SK-N-SH treated with all-trans-retinoic acid at 6 μM for 48 hours (cell line): ENCODE measurements around the gene SHROOM4.

Experiments used
- ARNTL ChIP-seq: fragments of 450-650 bp; formaldehyde crosslinking; IDR thresholded peaks from 2 replicates; pipeline ENCODE4 v1.5.0; 2020; ENCODE audit warnings: low read depth, mild to moderate bottlenecking, moderate library complexity, borderline replicate concordance
- BACH2 ChIP-seq: fragments of 250-450 bp; sonication (Bioruptor Pico); IDR thresholded peaks from 2 replicates; pipeline ENCODE4 v1.9.0; 2021; ENCODE audit warnings: mild to moderate bottlenecking, borderline replicate concordance
- CSDC2 ChIP-seq: fragments of 250-450 bp; sonication (Bioruptor Pico); IDR thresholded peaks from 2 replicates; pipeline ENCODE4 v1.5.0; 2020; ENCODE audit warnings: mild to moderate bottlenecking, moderate library complexity
- PATZ1 ChIP-seq: fragments of 250-450 bp; sonication (Bioruptor Pico); IDR thresholded peaks from 2 replicates; pipeline ENCODE4 v1.8.0; 2020; ENCODE audit warnings: mild to moderate bottlenecking, moderate library complexity, borderline replicate concordance
- PPARA ChIP-seq: fragments of 250-450 bp; sonication (Bioruptor Pico); IDR thresholded peaks from 2 replicates; pipeline ENCODE4 v1.5.0; 2020; ENCODE audit warnings: mild to moderate bottlenecking, borderline replicate concordance
- SNAI2 ChIP-seq: fragments of 250-450 bp; sonication (Bioruptor Pico); IDR thresholded peaks from 2 replicates; pipeline ENCODE4 v1.5.0; 2020; ENCODE audit warnings: mild to moderate bottlenecking, moderate library complexity
- TCF4 ChIP-seq: fragments of 250-450 bp; sonication (Bioruptor Pico); IDR thresholded peaks from 2 replicates; pipeline ENCODE4 v1.8.0; 2021; ENCODE audit warnings: mild to moderate bottlenecking, moderate library complexity, borderline replicate concordance
- ZC3H10 ChIP-seq: fragments of 250-450 bp; sonication (Bioruptor Pico); IDR thresholded peaks from 2 replicates; pipeline ENCODE4 v1.5.1; 2021; ENCODE audit warnings: mild to moderate bottlenecking, moderate library complexity
- ZFP30 ChIP-seq: fragments of 450-650 bp; formaldehyde crosslinking; IDR thresholded peaks from 2 replicates; pipeline ENCODE4 v1.5.0; 2022; ENCODE audit warnings: mild to moderate bottlenecking, moderate library complexity
- ZNF70 ChIP-seq: fragments of 450-650 bp; formaldehyde crosslinking; IDR thresholded peaks from 2 replicates; pipeline ENCODE4 v1.5.0; 2020; ENCODE audit warnings: mild to moderate bottlenecking, moderate library complexity

GRCh38 chrX:50756276-50756675 lies 57.7 kb downstream of the SHROOM4 start:
- no peak for TF ChIP-seq ZNF70
- no peak for TF ChIP-seq SNAI2
- TF ChIP-seq CSDC2 (CRISPR knock-in tag), result no peak
- TF ChIP-seq ZFP30, result no peak
- TF ChIP-seq PATZ1 (CRISPR knock-in tag), result no peak
- no peak for TF ChIP-seq TCF4 (CRISPR knock-in tag)
- no peak for TF ChIP-seq PPARA
- no peak for TF ChIP-seq ZC3H10 (CRISPR knock-in tag)
- no peak for TF ChIP-seq BACH2
- TF ChIP-seq ARNTL (CRISPR knock-in tag), result no peak
